Activated CD8-positive, alpha-beta memory T cell treated with anti-CD3 and anti-CD28 coated beads for 1 hour (primary cell): Measurements from ENCODE around the gene KRT32.

Experiments
- DNase-seq, 2 donors: peaks; one replicate each; pipeline ENCODE4 v3.0.0-alpha.2; 2020; ENCODE audit warnings: low read depth in 1 of 2; ENCODE audit errors: extremely low read depth in 1 of 2

KRT32 gene

GRCh38 chr17:41464682-41465081, 2.5 kb downstream of the KRT32 start:
- DNase-seq: no peak

- no peak for DNase-seq
These were observed 3.0 kb downstream of the KRT32 start for GRCh38 chr17:41464173-41464572.

DNA sequence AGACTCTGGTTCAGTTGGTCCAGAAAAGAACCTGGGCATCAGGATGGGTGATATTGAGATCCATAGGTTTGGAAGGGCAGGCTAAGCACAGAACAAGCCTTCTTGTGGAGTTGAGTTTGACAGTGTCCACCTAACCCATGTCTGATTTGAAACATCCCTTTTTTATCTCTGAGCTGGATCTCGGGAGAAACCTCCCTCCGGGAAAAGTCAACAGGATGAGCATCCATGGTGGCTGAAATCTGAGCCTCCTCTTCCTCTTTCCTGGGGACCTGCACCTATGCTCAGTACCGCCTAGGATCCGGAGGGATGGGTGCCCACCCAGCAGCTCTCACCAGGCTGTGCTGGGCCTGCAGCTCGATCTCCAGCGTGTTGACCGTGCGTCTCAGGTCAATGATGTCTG, 3.4 kb downstream of the KRT32 start:
- DNase-seq: no peak

- no peak for DNase-seq
These were observed 4.5 kb downstream of the KRT32 start for GRCh38 chr17:41462705-41463104.

DNA sequence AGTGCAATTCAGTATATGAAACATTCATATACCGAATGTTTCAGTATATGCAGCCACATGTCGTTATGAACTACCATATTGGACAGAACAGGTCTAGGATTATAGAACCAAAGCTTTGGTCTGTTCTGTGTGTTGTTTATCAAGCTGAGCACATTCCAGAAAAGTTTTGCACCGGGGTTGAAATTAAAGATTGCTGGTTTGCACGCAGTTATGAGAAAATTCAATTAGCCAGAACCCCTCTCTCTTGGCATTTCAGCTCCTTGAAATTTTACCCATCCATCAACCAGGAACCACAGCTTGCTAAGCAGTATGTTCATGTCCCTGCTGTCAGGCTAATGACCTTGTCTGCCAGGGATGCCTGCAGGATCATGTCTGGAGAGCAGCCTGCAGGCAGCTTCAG, 9.5 kb downstream of the KRT32 start:
- DNase-seq: no peak

DNA sequence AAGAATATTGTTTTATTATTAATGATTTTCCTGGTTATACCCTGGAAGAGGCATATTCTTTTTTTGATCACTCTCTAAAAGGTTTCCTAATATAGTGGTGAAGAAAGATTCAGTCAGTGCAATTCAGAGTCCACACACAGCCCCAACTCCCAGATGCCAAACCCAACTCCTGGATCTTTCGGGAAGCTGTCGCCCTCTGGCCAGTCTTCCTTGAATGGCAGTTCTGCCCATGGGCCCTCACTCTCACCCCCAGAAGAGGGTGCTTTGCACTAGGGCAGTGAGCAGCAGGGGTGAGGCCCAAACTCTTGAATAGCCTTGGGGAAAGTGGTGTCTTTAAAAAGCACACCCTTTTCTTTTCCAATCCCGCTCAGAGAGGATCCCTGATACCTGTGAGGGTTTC, 11.0 kb downstream of the KRT32 start:
- DNase-seq: no peak

DNA sequence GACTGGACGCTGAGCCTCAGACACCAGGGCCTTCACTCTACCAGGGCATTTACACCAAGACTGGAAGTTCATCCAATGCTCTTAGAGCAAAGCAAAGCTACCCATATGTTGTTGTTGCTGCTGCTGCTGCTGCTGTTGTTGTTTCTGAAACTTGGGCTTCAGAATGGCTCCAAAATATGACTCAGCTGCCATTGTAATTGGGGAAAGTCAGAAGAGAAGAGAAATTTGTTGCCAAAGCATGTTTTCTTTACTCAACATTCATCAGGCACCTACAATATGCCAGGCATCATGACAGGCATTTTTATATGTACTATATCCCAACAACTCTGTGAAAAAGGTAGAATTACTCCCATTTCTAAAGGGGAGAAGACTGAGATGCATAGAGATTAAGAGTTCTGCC, 11.9 kb downstream of the KRT32 start:
- DNase-seq: no peak

- DNase-seq: no peak
These were observed 14.1 kb downstream of the KRT32 start for GRCh38 chr17:41453066-41453465.

- DNase-seq: no peak
These were observed 14.9 kb downstream of the KRT32 start for GRCh38 chr17:41452281-41452680.

DNA sequence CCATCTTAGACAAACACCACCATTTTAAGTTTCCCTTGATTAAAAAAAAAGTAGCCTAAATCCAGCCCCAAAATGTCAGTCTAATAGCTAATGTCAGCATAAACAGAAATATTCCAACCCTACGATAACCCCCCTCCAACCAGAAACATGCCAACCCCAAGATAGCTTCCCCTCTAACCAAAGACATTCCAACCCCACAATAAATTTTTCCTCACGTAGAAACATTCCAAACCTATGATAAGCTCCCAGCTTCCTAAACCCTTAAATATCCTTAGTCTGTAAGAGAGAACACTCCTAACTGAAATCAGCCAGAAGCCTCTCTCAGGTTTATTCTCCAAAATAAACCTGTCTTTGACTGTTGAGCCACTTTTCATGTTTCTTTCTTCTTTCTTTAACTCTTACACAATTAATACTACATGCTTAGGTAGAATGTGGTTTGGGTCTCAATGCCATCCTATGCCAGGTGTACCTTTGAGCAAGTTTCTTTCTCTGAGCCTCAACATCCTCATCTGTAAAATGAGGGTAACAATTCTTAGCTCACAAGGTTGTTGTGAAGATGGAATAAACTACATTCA, 15.9 kb downstream of the KRT32 start:
- no peak for DNase-seq

DNA sequence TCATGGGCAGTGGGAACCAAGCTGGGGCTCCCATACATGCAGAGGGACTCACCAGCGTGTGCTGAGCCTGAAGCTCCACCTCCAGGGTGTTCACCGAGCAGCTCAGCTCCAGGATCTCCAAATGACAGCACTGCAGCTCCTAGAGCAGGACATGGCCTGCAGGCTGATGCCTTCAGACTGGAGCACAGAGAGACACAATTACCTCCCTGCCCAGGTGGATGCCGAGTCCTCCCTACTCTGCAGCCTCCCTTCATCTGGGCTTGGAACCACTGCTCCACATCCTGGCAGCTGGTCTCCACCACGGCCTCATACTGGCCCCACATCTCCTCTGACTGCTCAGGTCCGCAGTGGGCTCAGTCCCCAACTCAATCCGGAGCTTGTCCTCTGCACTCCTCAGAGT, 18.2 kb downstream of the KRT32 start:
- no peak for DNase-seq

DNA sequence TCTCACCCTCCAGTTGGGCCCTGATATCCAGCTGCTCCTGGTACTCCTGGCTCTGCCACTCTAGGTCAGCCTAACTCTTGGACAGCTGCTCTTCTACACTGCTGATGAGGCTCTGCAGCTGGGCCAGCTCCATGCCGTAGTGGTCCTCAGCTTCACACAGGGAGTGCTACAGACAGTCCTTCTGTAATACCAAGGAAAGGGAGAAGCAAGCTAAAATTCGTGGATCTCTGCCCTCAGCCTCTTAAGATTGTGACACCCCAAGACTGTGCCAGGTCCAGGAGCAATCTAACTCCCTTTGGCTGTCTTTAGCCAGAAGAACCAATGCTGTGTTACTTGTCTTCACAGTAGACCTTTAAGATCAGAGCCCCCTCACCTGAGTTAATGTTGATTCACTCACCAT, 18.7 kb downstream of the KRT32 start:
- no peak for DNase-seq

GRCh38 chr17:41446806-41447205, 20.4 kb downstream of the KRT32 start:
- no peak for DNase-seq

- DNase-seq: no peak
These were observed 22.5 kb downstream of the KRT32 start for GRCh38 chr17:41444640-41445039.

DNA sequence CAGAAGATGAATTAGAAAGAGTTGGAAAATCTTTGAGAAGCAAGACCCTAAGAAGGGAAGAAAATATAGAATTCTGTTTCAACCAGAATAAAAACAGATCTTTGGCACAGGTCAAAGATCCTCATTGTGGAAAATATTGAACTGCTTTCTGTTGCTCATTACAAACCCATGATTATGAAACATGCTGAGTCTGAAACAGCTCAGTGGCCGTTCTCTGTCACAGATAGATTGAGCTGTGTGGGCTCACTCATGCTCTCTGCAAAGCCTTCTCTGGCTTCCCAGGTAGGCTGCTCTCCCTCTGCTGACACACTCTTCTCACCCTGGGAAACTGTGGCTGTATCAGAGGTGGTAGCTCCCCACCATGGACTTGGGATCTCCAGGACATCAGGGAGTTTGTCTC, 23.0 kb downstream of the KRT32 start:
- DNase-seq: no peak

- no peak for DNase-seq
These were observed 24.4 kb downstream of the KRT32 start for GRCh38 chr17:41442739-41443138.

- no peak for DNase-seq
These were observed 26.6 kb downstream of the KRT32 start, which contains the start of gene KRT38 for GRCh38 chr17:41440531-41441033. KRT38 (minus strand) TSS chr17:41440983; CDS start chr17:41440921, 62 bp downstream.

GRCh38 chr17:41439375-41439774, 27.8 kb downstream of the KRT32 start:
- DNase-seq: no peak

- no peak for DNase-seq
These were observed 29.4 kb downstream of the KRT32 start for GRCh38 chr17:41437769-41438168.

DNA sequence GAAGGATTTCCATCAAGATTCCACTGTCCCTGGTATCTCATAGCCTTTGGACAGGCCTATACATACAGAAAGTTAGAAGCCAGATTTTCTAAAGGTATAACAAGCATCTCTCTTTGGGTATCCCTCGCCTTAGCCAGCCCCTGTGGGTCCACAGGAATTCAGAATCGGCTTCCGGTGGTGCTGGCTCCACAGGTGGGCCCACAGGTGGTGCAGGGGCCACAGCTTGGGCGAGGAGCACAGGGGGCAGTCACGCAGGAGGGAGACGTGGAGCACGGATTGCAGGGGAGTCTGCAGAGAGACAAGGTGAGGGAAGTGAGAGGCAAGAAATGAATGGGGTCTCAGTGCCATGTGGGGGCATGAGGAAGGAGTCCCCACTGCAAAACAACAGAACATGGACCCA, 29.9 kb downstream of the KRT32 start:
- no peak for DNase-seq

GRCh38 chr17:41434415-41434814, 32.8 kb downstream of the KRT32 start:
- no peak for DNase-seq

DNA sequence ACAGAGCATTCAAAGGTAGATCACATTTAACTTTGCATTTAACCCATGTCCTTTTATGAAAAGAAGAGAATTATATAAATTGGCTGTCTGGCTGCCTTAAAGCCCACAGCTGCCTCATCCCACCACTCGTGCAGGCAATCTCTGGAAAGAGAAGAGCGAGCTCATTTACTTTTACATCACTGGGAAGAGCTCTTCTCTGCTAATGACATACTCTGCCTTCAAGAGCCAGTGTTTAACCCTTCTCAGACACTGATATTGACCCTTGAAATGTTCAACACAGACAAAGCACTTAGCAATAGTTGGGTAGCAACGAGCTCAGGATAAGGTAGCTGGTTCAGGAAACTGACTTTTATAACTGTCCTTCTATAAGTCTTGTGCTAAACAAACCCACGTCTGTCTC, 33.2 kb downstream of the KRT32 start:
- no peak for DNase-seq

DNA sequence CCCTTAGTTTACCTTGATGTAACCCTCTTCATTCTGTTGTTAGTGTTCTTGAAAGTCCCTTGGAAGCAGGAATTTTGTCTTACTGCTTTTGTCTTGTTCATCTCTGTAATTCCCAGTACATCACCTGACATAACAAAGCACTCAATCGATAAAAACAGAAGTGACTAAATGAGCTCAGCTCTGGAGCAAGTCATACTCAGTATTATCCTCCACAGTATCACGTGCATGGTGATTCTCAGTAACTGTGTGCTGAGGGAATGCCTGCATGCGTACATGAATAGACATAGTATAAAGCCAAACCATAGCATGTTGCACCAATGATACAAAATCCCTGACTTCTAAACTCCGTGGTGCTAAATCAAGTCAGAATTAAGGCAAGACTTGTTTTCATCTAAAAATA, 33.6 kb downstream of the KRT32 start:
- no peak for DNase-seq
